ACC112 (cell line): ENCODE data around the gene FKBP2.

Source experiments
- H2AFZ ChIP-seq: fragments of 200-600 bp; sonication (generic); one replicate; pipeline ENCODE4 v1.6.0; 2017; ENCODE audit warnings: antibody characterized with exemption, low read length; ENCODE audit not compliant: unreplicated experiment
- H3K27ac ChIP-seq: fragments of 200-600 bp; sonication (generic); 2 replicates; pipeline ENCODE4 v1.5.1; 2014; ENCODE audit warnings: low read depth, mild to moderate bottlenecking, antibody characterized with exemption, low read length, moderate library complexity
- H3K27me3 ChIP-seq: fragments of 200-600 bp; sonication (generic); 2 replicates; pipeline ENCODE4 v1.6.1; 2014; ENCODE audit warnings: mild to moderate bottlenecking, antibody characterized with exemption, low read length, moderate library complexity, mixed read lengths; ENCODE audit not compliant: insufficient read depth
- H3K36me3 ChIP-seq: fragments of 200-600 bp; sonication (generic); 2 replicates; pipeline ENCODE4 v1.6.1; 2016; ENCODE audit warnings: mild to moderate bottlenecking, antibody characterized with exemption, low read length, moderate library complexity, mixed read lengths; ENCODE audit not compliant: insufficient read depth
- H3K4me1 ChIP-seq: fragments of 200-600 bp; sonication (generic); one replicate; pipeline ENCODE4 v1.6.1; 2016; ENCODE audit warnings: low read length, mixed read lengths; ENCODE audit not compliant: insufficient read depth, unreplicated experiment, control insufficient read depth
- H3K4me3 ChIP-seq: fragments of 200-600 bp; sonication (generic); 2 replicates; pipeline ENCODE4 v1.5.1; 2014; ENCODE audit warnings: mild to moderate bottlenecking, low read depth, low read length
- H3K79me2 ChIP-seq: fragments of 200-600 bp; sonication (generic); one replicate; pipeline ENCODE4 v1.6.0; 2016; ENCODE audit warnings: low read length; ENCODE audit not compliant: control insufficient read depth, unreplicated experiment, insufficient read depth

The FKBP2 gene

GRCh38 chr11:64258356-64258755 is 17.5 kb downstream of the FKBP2 start:
- peaks cover 1% of the 10 kb centered on the region for H3K79me2 ChIP-seq
- H2AFZ ChIP-seq: no peak overlapping the region
- no peaks in the 10 kb centered on the region for H3K27me3 ChIP-seq
- peaks cover 16% of the 10 kb centered on the region for H3K4me1 ChIP-seq
- no peak overlapping the region for H3K4me3 ChIP-seq
- H3K27ac ChIP-seq: no peak overlapping the region
- H3K36me3 ChIP-seq: peaks cover 23% of the 10 kb centered on the region

- Histone ChIP-seq H2AFZ (no peak overlapping the region), H3K4me3 (no peak overlapping the region), H3K36me3 (peaks cover 23% of the 10 kb centered on the region), H3K79me2 (no peaks in the 10 kb centered on the region), H3K27me3 (no peaks in the 10 kb centered on the region), H3K4me1 (peaks cover 12% of the 10 kb centered on the region), H3K27ac (no peak overlapping the region)
Observed at GRCh38 chr11:64258946-64259532, 18.1 kb downstream of the FKBP2 start.

GRCh38 chr11:64259533-64260067 is 18.7 kb downstream of the FKBP2 start:
- H3K4me1 ChIP-seq: peaks cover 12% of the 10 kb centered on the region
- H2AFZ ChIP-seq: no peak overlapping the region
- no peaks in the 10 kb centered on the region for H3K27me3 ChIP-seq
- no peaks in the 10 kb centered on the region for H3K79me2 ChIP-seq
- peaks cover 23% of the 10 kb centered on the region for H3K36me3 ChIP-seq
- H3K27ac ChIP-seq: no peak overlapping the region
- no peak overlapping the region for H3K4me3 ChIP-seq

GRCh38 chr11:64260147-64260708 is 19.3 kb downstream of the FKBP2 start:
- Histone ChIP-seq H3K27ac (no peak overlapping the region), H3K36me3 (peaks cover 23% of the 10 kb centered on the region)

GRCh38 chr11:64261556-64262080 is 20.7 kb downstream of the FKBP2 start:
- peaks cover 12% of the 10 kb centered on the region for H3K4me1 ChIP-seq
- H3K4me3 ChIP-seq: no peak overlapping the region
- H3K27ac ChIP-seq: no peak overlapping the region
- H3K36me3 ChIP-seq: peaks cover 19% of the 10 kb centered on the region
- H3K27me3 ChIP-seq: no peaks in the 10 kb centered on the region
- no peak overlapping the region for H2AFZ ChIP-seq
- H3K79me2 ChIP-seq: no peaks in the 10 kb centered on the region

More at GRCh38 chr11:64260147-64260708, 19.3 kb downstream of the FKBP2 start:
- Histone ChIP-seq H3K27me3 (no peaks in the 10 kb centered on the region), H3K4me1 (peaks cover 12% of the 10 kb centered on the region), H2AFZ (no peak overlapping the region), H3K4me3 (no peak overlapping the region), H3K79me2 (no peaks in the 10 kb centered on the region)

GRCh38 chr11:64262271-64263002 is 21.5 kb downstream of the FKBP2 start:
- H3K27ac ChIP-seq: no peak overlapping the region
- peaks cover 18% of the 10 kb centered on the region for H3K36me3 ChIP-seq
- H3K4me1 ChIP-seq: peaks cover 12% of the 10 kb centered on the region
- no peak overlapping the region for H3K4me3 ChIP-seq
- no peaks in the 10 kb centered on the region for H3K27me3 ChIP-seq
- no peaks in the 10 kb centered on the region for H3K79me2 ChIP-seq
- H2AFZ ChIP-seq: no peak overlapping the region

- Histone ChIP-seq H3K36me3 (peaks cover 18% of the 10 kb centered on the region), H3K27me3 (no peaks in the 10 kb centered on the region), H3K4me1 (peaks cover 19% of the 10 kb centered on the region), H3K27ac (no peak overlapping the region), H2AFZ (no peak overlapping the region), H3K4me3 (no peak overlapping the region), H3K79me2 (no peaks in the 10 kb centered on the region)
Observed at GRCh38 chr11:64263021-64263946, 22.4 kb downstream of the FKBP2 start.

- Histone ChIP-seq H3K36me3 (peaks cover 18% of the 10 kb centered on the region), H2AFZ (no peak overlapping the region), H3K4me3 (no peak overlapping the region), H3K4me1 (peaks cover 26% of the 10 kb centered on the region), H3K79me2 (no peaks in the 10 kb centered on the region), H3K27ac (no peak overlapping the region), H3K27me3 (no peaks in the 10 kb centered on the region)
Observed at GRCh38 chr11:64263947-64264317, 23.0 kb downstream of the FKBP2 start.

GRCh38 chr11:64264371-64264852 is 23.5 kb downstream of the FKBP2 start:
- H3K4me1 ChIP-seq: peaks cover 29% of the 10 kb centered on the region
- no peak overlapping the region for H3K27ac ChIP-seq

More at GRCh38 chr11:64264371-64264852, 23.5 kb downstream of the FKBP2 start:
- Histone ChIP-seq H3K79me2 (no peaks in the 10 kb centered on the region), H3K36me3 (peaks cover 16% of the 10 kb centered on the region), H3K27me3 (no peaks in the 10 kb centered on the region), H3K4me3 (no peak overlapping the region), H2AFZ (no peak overlapping the region)
